Bronchial epithelial cell (primary cell): ENCODE measurements around the gene USH1G. TPM values are rescaled to one million over a fixed set of nuclear protein-coding genes. Genes with fewer than 3 reads are reported as not detected.

Source experiments
- DNase-seq: peaks from one replicate; pipeline ENCODE4 v3.0.0-alpha.2; 2010; ENCODE audit warnings: low read depth
- FAIRE-seq: peaks from 2 replicates; lab custom pipeline; 2011; peaks lifted over from hg19 to GRCh38; lab: Jason Lieb, UNC
- H3K27me3 ChIP-seq: 2 replicates; pipeline ENCODE4 v1.5.1; 2011; ENCODE audit warnings: low read length; ENCODE audit not compliant: control insufficient read depth, insufficient read depth
- H3K36me3 ChIP-seq: 2 replicates; pipeline ENCODE4 v1.5.1; 2011; ENCODE audit warnings: low read length; ENCODE audit not compliant: control insufficient read depth, insufficient read depth
- H3K4me3 ChIP-seq: 2 replicates; pipeline ENCODE4 v1.5.1; 2011; ENCODE audit warnings: mild to moderate bottlenecking, low read depth, low read length, control low read depth
- total RNA-seq: library from RNA; depleted of rRNA; stranded (reverse); fragments of >200 nt; gene quantifications from 2 replicates; pipeline ENCODE4 v1.2.1, GENCODE V29; 2014
- TF ChIP-seq, protein P1 (sequence below): IDR thresholded peaks from 2 replicates; pipeline ENCODE4 v1.5.1; 2011; ENCODE audit warnings: mild to moderate bottlenecking, moderate library complexity, low read length, control low read depth, inconsistent platforms; ENCODE audit not compliant: insufficient read depth, severe bottlenecking

The USH1G gene
- total RNA-seq, 1 donor from 2014 or later: 1.1 TPM

DNA sequence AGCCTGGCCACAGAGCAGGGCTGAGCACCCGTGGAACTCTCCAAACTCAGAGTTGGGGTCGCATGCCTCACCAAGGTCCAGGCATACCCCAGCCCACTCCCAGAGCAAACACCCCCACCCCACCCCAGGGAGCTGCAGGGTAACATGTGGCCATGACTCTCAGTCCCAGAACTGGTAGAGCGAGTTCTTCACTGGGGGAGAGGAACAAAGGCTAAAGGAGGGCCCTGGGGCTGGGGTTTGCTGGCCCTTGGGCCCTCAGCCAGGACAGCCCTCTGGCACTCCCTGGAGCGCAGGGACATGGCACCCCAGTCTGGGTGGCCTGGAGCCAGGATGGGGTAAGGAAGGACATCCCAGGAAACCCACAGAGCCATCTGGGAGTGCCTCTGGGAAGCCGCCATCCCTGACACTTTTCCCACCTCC lies 45.3 kb upstream of the USH1G start:
- peak; percentile 41 for DNase-seq

DNA sequence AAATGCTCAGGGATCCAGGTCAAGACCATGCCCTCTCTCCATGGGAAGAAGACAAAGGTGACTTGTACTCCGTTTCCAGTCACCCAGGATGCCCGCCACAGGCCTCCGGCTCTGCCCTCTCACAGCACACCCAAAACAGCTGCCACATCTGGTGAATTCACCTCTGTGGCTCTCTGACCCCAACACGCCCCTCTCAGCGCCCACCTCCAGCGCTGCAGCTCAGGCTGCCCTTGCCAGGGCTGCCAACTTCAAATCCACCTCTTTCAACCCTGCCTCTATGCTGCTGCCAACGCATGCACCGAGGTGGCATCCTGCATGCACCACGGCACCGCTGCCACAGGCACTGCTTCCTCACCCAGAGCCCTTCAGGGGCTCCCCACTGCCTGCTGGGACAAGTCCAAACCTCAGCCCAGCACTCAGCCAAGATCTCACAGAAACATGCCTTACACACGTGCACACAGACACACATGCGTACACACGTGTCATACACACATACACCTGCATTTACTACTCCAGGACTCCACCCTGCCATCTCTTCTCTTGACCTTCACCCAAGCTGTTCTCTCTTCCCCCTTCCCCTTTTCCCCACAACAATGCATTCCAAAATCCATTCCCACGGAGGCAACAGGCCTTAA lies 42.0 kb upstream of the USH1G start:
- FAIRE-seq: no peak
- H3K4me3 ChIP-seq: no peak overlapping the region
- TF ChIP-seq, protein P1, sequence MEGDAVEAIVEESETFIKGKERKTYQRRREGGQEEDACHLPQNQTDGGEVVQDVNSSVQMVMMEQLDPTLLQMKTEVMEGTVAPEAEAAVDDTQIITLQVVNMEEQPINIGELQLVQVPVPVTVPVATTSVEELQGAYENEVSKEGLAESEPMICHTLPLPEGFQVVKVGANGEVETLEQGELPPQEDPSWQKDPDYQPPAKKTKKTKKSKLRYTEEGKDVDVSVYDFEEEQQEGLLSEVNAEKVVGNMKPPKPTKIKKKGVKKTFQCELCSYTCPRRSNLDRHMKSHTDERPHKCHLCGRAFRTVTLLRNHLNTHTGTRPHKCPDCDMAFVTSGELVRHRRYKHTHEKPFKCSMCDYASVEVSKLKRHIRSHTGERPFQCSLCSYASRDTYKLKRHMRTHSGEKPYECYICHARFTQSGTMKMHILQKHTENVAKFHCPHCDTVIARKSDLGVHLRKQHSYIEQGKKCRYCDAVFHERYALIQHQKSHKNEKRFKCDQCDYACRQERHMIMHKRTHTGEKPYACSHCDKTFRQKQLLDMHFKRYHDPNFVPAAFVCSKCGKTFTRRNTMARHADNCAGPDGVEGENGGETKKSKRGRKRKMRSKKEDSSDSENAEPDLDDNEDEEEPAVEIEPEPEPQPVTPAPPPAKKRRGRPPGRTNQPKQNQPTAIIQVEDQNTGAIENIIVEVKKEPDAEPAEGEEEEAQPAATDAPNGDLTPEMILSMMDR: no peak
- peak; percentile 57 for DNase-seq
- H3K36me3 ChIP-seq: no peaks in the 10 kb centered on the region
- no peaks in the 10 kb centered on the region for H3K27me3 ChIP-seq

More for the DNA sequence above, 45.3 kb upstream of the USH1G start:
- no peak for FAIRE-seq
- Histone ChIP-seq H3K36me3 (no peaks in the 10 kb centered on the region), H3K4me3 (no peak overlapping the region), H3K27me3 (peaks cover 5% of the 10 kb centered on the region)
- TF ChIP-seq, protein P1: no peak

GRCh38 chr17:74964246-74964761 lies 41.2 kb upstream of the USH1G start:
- Histone ChIP-seq H3K36me3 (no peaks in the 10 kb centered on the region), H3K27me3 (no peaks in the 10 kb centered on the region), H3K4me3 (no peak overlapping the region)
- no peak for FAIRE-seq
- TF ChIP-seq, protein P1: no peak
- DNase-seq: no peak

GRCh38 chr17:74963656-74964055 lies 40.6 kb upstream of the USH1G start:
- H3K4me3 ChIP-seq: no peak overlapping the region
- H3K36me3 ChIP-seq: no peaks in the 10 kb centered on the region
- TF ChIP-seq, protein P1: no peak
- DNase-seq (no peak), FAIRE-seq (no peak)
- H3K27me3 ChIP-seq: no peaks in the 10 kb centered on the region

DNA sequence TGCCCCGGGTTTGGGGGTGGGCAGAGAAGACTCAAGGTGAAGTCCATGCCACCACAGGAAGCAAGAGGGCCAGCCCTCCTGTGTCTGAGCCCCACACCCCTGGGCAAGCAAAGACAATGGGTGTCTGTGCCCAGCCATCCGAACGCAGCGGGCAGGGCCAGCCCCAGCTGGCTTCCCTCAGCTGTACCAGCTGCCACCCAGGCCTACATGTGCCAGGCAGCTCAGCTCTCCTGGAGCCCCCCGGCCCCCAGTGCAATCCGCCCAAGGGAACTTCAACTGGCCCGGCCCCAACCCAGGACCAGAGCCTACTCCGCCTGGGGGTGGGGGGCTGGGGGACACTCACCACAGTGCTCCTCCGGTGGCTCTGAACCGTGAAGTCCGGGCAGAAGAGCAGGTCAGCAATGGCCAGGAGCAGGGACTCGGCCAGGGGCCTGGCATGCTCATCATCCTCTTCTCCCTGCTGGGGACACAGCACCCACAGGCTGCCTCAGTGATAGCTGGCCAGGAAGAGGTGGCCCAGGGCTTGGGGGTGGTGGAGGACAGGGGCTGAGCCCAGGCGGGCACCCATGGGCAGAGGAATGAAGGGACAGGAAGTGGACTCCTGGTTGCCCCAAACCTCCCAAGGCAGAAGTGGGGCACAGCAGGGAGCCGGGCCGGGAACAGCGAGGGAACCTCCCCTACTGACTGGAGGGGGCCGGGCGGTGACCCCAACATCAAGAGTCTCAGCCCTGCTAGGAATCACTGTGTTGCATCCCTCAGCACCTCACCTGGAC lies 39.8 kb upstream of the USH1G start:
- DNase-seq (no peak), FAIRE-seq (no peak)
- TF ChIP-seq, protein P1: no peak
- H3K27me3 ChIP-seq: no peaks in the 10 kb centered on the region
- no peaks in the 10 kb centered on the region for H3K36me3 ChIP-seq
- no peak overlapping the region for H3K4me3 ChIP-seq
